DND-41 (cell line): ENCODE results near the gene AFF3.

Source experiments
- CTCF ChIP-seq: IDR thresholded peaks from 2 replicates; pipeline ENCODE4 v1.5.1; 2012; ENCODE audit warnings: borderline replicate concordance, low read length, moderate library complexity, mild to moderate bottlenecking; ENCODE audit not compliant: poor library complexity, severe bottlenecking; ENCODE audit errors: extremely low read depth
- EZH2 ChIP-seq: IDR thresholded peaks from 3 replicates; pipeline ENCODE4 v1.6.1; 2012; ENCODE audit warnings: borderline replicate concordance, low read depth, mild to moderate bottlenecking, moderate library complexity, low read length, inconsistent platforms; ENCODE audit not compliant: severe bottlenecking

DNA sequence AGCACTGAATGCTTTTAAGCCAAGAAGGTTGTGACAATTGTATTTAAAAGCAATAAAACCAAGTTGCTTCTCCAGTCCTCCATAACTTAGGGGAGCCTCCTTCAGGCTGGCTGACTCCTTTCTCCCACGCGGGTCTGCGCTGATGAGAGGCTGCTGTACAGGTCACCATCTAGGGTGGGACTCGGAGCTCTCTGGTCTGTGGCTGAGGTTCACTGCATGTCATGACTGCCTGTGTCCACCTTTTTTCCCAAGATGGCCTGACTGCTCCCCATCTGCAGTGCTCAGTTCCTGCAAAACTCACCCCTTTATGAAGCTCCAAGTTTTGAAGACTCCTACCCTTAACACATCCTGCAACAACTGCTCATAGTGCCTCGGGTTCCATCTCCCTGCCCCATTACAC is 194.4 kb downstream of the AFF3 start:
- TF ChIP-seq CTCF (no peak), EZH2 (no peak)
